Muscle layer of colon (tissue), 2 donors: ENCODE data around the gene SPPL2B.
"Not testable (repeated sequence)": the region's sequence is repeated elsewhere in the genome, so short reads cannot be mapped to it uniquely, and the experiment has no call there.

ENCODE experiments used
- H3K27ac ChIP-seq: one replicate; pipeline ENCODE4 v1.7.0; 2013; ENCODE audit warnings: low read depth, mild to moderate bottlenecking, low read length, moderate library complexity
- H3K27me3 ChIP-seq, 2 donors: one replicate each; pipeline ENCODE4 v1.7.0; 2013; ENCODE audit warnings: low read length in 2 of 2, mild to moderate bottlenecking in 2 of 2; ENCODE audit not compliant: insufficient read depth in 2 of 2, control insufficient read depth in 1 of 2
- H3K36me3 ChIP-seq: one replicate; pipeline ENCODE4 v1.7.0; 2013; ENCODE audit warnings: mild to moderate bottlenecking, low read length; ENCODE audit not compliant: insufficient read depth
- H3K4me1 ChIP-seq: one replicate; pipeline ENCODE4 v1.7.0; 2013; ENCODE audit warnings: mild to moderate bottlenecking, low read length; ENCODE audit not compliant: insufficient read depth
- H3K4me3 ChIP-seq, 2 donors: one replicate each; pipeline ENCODE4 v1.7.0; 2013; ENCODE audit warnings: low read length in 2 of 2, low read depth in 1 of 2, mild to moderate bottlenecking in 1 of 2, moderate library complexity in 1 of 2
- H3K9ac ChIP-seq: one replicate; pipeline ENCODE4 v1.7.0; 2013; ENCODE audit warnings: low read length
- H3K9me3 ChIP-seq: one replicate; pipeline ENCODE4 v1.7.0; 2013; ENCODE audit warnings: mild to moderate bottlenecking, low read length
- donor health status: abdominal sarcoma.
- donor health status: Adenocarcinoma of cecum.

SPPL2B gene, protein sequence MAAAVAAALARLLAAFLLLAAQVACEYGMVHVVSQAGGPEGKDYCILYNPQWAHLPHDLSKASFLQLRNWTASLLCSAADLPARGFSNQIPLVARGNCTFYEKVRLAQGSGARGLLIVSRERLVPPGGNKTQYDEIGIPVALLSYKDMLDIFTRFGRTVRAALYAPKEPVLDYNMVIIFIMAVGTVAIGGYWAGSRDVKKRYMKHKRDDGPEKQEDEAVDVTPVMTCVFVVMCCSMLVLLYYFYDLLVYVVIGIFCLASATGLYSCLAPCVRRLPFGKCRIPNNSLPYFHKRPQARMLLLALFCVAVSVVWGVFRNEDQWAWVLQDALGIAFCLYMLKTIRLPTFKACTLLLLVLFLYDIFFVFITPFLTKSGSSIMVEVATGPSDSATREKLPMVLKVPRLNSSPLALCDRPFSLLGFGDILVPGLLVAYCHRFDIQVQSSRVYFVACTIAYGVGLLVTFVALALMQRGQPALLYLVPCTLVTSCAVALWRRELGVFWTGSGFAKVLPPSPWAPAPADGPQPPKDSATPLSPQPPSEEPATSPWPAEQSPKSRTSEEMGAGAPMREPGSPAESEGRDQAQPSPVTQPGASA

DNA sequence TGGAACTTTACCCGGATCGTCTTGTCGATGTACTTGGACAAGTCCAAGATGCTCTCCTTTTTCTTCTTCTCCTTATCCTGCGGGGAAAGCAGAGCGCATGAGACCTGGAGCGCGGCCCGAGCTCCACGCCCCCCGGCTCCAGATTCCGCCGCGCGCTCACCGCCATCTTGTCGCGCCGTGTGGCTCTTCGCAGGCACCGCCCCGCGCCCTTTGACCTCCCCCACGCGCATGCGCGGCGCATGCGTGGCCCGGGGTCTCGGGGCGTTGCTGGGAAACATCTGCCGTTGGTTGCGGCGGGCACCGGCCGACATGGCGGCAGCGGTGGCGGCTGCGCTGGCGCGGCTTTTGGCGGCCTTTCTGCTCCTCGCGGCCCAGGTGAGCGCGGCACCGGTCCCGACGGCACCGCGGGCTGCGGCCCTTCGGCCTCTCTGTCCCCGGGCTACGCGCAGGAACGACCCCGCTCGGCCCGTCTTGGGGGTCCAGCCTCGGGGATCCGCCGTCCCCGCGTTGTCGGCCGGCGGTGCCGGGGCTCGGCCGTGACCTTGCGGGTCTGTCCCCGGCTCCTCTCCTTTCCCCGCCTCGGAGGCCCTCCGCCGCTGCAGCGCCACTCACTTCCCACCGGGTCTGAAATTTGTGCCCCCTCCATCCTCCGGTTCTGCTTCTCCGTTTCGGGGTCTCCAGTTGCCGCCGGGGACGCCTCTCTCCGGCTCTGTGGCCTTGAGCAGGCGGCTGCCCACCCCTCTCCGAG is at the start of gene SPPL2B, which contains the start of gene LSM7:
Gene SPPL2B (plus strand): TSS at position 284 of the 748 bp plus-strand sequence. CDS start 26 bp downstream, at position 310.
Gene LSM7 (minus strand): TSS at position 186 of the 748 bp plus-strand sequence. CDS start 20 bp downstream, at position 166.
- no peaks in the 10 kb centered on the region for H3K9me3 ChIP-seq
- peak within 1 kb of the TSS; percentile 85 for H3K27ac ChIP-seq
- H3K36me3 ChIP-seq = no peaks in the 10 kb centered on the region
- H3K9ac ChIP-seq = peak within 1 kb of the TSS; percentile 65
- H3K4me3 ChIP-seq = peak within 1 kb of the TSS; percentile 82 to 93
- H3K4me1 ChIP-seq = peaks cover 40% of the 10 kb centered on the region
- no peaks in the 10 kb centered on the region for H3K27me3 ChIP-seq

DNA sequence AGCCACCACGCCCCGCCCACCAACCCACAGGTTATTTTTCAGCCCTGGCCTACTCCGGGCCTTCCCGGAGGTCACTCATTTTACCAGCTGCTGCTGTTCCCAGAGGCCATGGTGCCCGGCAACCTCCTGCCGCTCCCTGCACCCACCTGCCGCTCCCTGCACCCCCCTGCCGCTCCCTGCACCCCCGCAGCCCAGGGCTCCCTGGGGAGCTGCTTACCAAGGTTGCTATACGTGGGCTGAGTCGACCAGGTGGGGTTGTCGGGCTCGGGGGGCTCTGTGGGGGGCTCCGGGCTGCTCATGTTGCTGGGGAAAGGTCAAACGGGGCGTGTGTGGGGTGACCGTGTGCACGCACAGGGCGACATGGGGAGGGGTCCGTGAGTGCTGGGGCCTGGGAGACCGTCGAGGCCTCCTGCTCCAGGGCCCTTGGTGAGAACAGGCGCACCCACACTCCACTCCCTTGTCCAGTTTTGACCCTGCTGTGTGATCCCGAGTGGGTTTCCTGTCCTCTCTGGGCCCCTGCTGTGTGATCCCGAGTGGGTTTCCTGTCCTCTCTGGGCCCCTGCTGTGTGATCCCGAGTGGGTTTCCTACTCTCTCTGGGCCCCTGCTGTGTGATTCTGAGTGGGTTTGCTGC is 47.7 kb upstream of the SPPL2B start:
- Histone ChIP-seq H3K4me3 (no peak overlapping the region), H3K36me3 (no peaks in the 10 kb centered on the region), H3K9me3 (no peaks in the 10 kb centered on the region), H3K27ac (no peak overlapping the region), H3K9ac (no peak overlapping the region), H3K27me3 (peaks cover 0 to 6% of the 10 kb centered on the region in 2 donors), H3K4me1 (peaks cover 5% of the 10 kb centered on the region)

- not testable (repeated sequence) for H3K9me3 ChIP-seq, H3K27me3 ChIP-seq, H3K36me3 ChIP-seq, H3K9ac ChIP-seq, H3K4me1 ChIP-seq, H3K4me3 ChIP-seq
- peak overlapping the region; percentile 34 for H3K27ac ChIP-seq
Measured at GRCh38 chr19:2281265-2282061, 47.0 kb upstream of the SPPL2B start.

DNA sequence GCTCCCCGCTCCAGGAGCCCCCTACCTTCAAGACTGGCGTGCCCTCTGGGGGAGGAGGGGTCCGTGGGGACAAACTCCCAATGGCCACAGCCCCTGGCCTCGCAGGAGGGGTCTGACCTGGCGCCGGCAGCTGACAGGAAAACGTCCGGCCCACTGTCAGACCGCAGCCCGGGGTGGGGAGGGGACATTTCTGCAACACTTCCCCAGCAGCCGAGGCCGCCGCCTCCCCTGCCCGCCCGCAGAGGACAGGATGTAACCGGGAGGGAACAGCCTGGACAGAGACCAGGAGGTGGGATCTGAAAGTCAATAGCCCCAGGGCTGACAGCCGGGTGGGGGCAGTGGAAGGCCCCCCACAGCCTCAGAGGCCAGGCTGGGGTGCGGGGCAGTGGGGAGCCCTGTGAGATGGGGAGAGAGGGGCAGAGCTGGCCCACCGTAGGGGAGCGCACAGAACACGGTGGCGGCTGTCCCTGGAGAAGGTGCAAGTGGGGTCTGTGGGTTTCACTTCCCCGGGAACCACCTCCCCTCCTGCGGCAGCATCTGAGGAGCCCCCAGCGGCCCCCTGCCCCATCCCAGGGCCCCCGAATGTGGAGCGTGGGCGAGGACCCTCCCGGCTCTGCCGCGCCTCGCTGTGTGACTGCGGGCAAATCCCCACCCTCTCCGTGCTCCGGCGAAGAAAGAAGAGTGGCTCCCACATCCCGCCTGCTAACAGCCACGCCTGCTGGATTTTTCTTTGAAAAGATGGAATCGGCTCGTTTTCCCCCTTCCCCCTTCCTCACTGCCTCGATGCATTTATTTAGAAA is 46.2 kb upstream of the SPPL2B start, which contains the start of gene PEAK3:
Gene PEAK3 (minus strand): TSS at position 114 of the 800 bp plus-strand sequence. CDS start 1,244 bp downstream, outside the sequence.
- Histone ChIP-seq H3K27ac (peak within 1 kb of the TSS; percentile 34), H3K4me1 (no peaks in the 10 kb centered on the region), H3K9me3 (no peaks in the 10 kb centered on the region), H3K27me3 (peaks cover 0 to 6% of the 10 kb centered on the region in 2 donors), H3K9ac (no peak within 1 kb of the TSS), H3K4me3 (no peak within 1 kb of the TSS), H3K36me3 (no peaks in the 10 kb centered on the region)

- Histone ChIP-seq H3K4me3 (no peak overlapping the region), H3K27me3 (peaks cover 0 to 6% of the 10 kb centered on the region in 2 donors), H3K36me3 (no peaks in the 10 kb centered on the region), H3K27ac (no peak overlapping the region), H3K9me3 (no peaks in the 10 kb centered on the region), H3K4me1 (no peaks in the 10 kb centered on the region), H3K9ac (no peak overlapping the region)
Measured at GRCh38 chr19:2282862-2283237, 45.6 kb upstream of the SPPL2B start.

GRCh38 chr19:2283835-2284507 is 44.5 kb upstream of the SPPL2B start:
- Histone ChIP-seq H3K9me3 (no peaks in the 10 kb centered on the region), H3K27me3 (peaks cover 0 to 6% of the 10 kb centered on the region in 2 donors), H3K4me3 (no peak overlapping the region), H3K36me3 (no peaks in the 10 kb centered on the region), H3K27ac (no peak overlapping the region), H3K4me1 (no peaks in the 10 kb centered on the region), H3K9ac (no peak overlapping the region)

- Histone ChIP-seq H3K36me3 (no peaks in the 10 kb centered on the region), H3K9ac (no peak overlapping the region), H3K4me1 (peaks cover 15% of the 10 kb centered on the region), H3K27ac (no peak overlapping the region), H3K27me3 (peaks cover 0 to 32% of the 10 kb centered on the region in 2 donors), H3K9me3 (no peaks in the 10 kb centered on the region), H3K4me3 (no peak overlapping the region)
Measured at GRCh38 chr19:2286402-2287140, 41.9 kb upstream of the SPPL2B start.

DNA sequence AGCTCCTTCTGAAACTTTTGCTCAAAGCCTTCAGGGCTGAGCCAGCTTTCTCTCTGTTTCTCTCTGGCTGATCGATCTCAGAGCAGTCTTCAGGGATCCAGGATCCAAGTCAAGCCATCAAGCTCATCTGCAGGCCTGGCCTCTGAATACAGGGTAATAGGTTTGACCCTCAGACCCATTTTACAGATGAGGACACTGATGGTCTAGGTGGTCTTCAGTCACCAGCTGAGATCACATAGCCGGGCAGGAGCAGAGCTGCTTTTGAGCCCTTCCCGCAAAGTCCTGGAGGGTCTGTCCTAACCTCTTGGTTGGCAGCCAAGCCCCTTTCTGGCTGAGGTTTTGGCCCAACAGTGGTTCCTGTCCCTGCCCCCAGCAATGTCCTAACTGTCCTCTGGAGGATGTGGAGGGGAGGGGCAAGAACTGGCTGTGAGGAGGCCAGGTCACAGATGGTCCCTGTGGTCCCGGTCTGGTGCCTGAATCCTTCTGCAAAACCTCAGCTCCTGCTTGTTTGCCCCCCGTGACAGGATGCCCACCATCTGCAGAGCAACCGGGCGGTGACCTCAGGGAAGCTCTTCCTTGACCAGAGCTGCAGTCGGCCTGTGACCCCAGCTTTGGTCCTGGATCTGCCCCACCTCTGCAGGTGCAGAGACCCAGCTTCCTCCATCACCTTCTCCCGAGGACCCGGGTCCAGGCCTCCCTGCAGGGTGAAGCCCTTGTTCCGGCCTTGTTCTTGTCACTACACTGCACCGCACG is 40.7 kb upstream of the SPPL2B start:
- Histone ChIP-seq H3K27me3 (peaks cover 0 to 34% of the 10 kb centered on the region in 2 donors), H3K27ac (no peak overlapping the region), H3K36me3 (no peaks in the 10 kb centered on the region), H3K9ac (no peak overlapping the region), H3K4me1 (peaks cover 15% of the 10 kb centered on the region), H3K4me3 (no peak overlapping the region), H3K9me3 (no peaks in the 10 kb centered on the region)

- H3K27ac ChIP-seq = no peak overlapping the region
- H3K4me3 ChIP-seq = no peak overlapping the region
- H3K36me3 ChIP-seq = no peaks in the 10 kb centered on the region
- peaks cover 0 to 34% of the 10 kb centered on the region in 2 donors for H3K27me3 ChIP-seq
- H3K9me3 ChIP-seq = no peaks in the 10 kb centered on the region
- no peak overlapping the region for H3K9ac ChIP-seq
- peaks cover 15% of the 10 kb centered on the region for H3K4me1 ChIP-seq
Measured at GRCh38 chr19:2288338-2288817, 40.1 kb upstream of the SPPL2B start.
